Breast epithelium (tissue), 4 donors: ENCODE results near the gene MCM3AP. TPM values are rescaled to one million over a fixed set of nuclear protein-coding genes. Genes with fewer than 3 reads are reported as not detected.

Source experiments
- DNase-seq, 2 donors: peaks; one replicate each; pipeline ENCODE4 v3.0.0-alpha.2; 2019; ENCODE audit warnings: low spot score in 2 of 2
- H3K27ac ChIP-seq, 2 donors: fragments of 200-600 bp; sonication (generic) in 1 of 2; one replicate each; pipeline ENCODE4 v1.5.1; 2016 to 2019; ENCODE audit warnings: mild to moderate bottlenecking in 1 of 2
- H3K27me3 ChIP-seq, 2 donors: fragments of 200-600 bp; sonication (generic) in 1 of 2; one replicate each; pipeline versions ENCODE4 v1.5.1 to v1.6.0; 2017 to 2019; ENCODE audit warnings: control low read depth in 1 of 2, mild to moderate bottlenecking in 1 of 2
- H3K36me3 ChIP-seq: fragments of 200-600 bp; one replicate; pipeline ENCODE4 v1.5.1; 2019
- H3K4me1 ChIP-seq, 2 donors: fragments of 200-600 bp; sonication (generic); one replicate each; pipeline ENCODE4 v1.5.1; 2016 to 2019; ENCODE audit warnings: control low read depth in 1 of 2
- H3K4me3 ChIP-seq, 3 donors: fragments of 200-600 bp; sonication (generic); 1 replicate in 2 of 3; 2 replicates in 1 of 3; pipeline ENCODE4 v1.5.1; 2016 to 2019; ENCODE audit warnings: mild to moderate bottlenecking in 3 of 3, moderate library complexity in 2 of 3
- H3K9me3 ChIP-seq, 2 donors: fragments of 200-600 bp; sonication (generic) in 1 of 2; one replicate each; pipeline ENCODE4 v1.5.1; 2016 to 2019; ENCODE audit warnings: control low read depth in 1 of 2
- POLR2A ChIP-seq: fragments of 450-650 bp; IDR thresholded peaks from one replicate; pipeline ENCODE4 v1.6.1; 2016; ENCODE audit warnings: antibody characterized with exemption, mild to moderate bottlenecking, moderate library complexity
- POLR2AphosphoS5 ChIP-seq, 3 donors: sonication (generic); formaldehyde crosslinking; IDR thresholded peaks; one replicate each; pipeline ENCODE4 v1.6.1; 2017; ENCODE audit warnings: antibody characterized with exemption in 3 of 3
- intact Hi-C: fragments of 100-400 bp; cut with DNase I; formaldehyde crosslinking; loops from one replicate; pipeline ENCODE4 v1.15.1; 2023; ENCODE audit warnings: low total_unique reads
- total RNA-seq, 3 donors: library from RNA; depleted of rRNA; stranded (reverse); fragments of >200 nt; gene quantifications; one replicate each; pipeline ENCODE4 v1.1.0, GENCODE V29; 2016
- TF ChIP-seq, protein P1 (sequence below), 3 donors: fragments of 450-650 bp; IDR thresholded peaks; one replicate each; pipeline ENCODE4 v1.5.1; 2016 to 2017; ENCODE audit warnings: antibody characterized with exemption in 3 of 3, mild to moderate bottlenecking in 3 of 3, moderate library complexity in 3 of 3

Gene MCM3AP
- total RNA-seq, 3 donors from 2014 or later = 91.5 to 100.0 (median 99.2) TPM

GRCh38 chr21:46265736-46266525 lies 19.5 kb downstream of the MCM3AP start:
- Histone ChIP-seq H3K9me3 (no peaks in the 10 kb centered on the region), H3K4me3 (no peak overlapping the region), H3K27me3 (no peaks in the 10 kb centered on the region), H3K27ac (no peak overlapping the region), H3K4me1 (no peaks in the 10 kb centered on the region), H3K36me3 (peaks cover 20% of the 10 kb centered on the region)
- no peak for TF ChIP-seq POLR2AphosphoS5 (IDR thresholded peaks at IDR 0.05)
- TF ChIP-seq, protein P1, sequence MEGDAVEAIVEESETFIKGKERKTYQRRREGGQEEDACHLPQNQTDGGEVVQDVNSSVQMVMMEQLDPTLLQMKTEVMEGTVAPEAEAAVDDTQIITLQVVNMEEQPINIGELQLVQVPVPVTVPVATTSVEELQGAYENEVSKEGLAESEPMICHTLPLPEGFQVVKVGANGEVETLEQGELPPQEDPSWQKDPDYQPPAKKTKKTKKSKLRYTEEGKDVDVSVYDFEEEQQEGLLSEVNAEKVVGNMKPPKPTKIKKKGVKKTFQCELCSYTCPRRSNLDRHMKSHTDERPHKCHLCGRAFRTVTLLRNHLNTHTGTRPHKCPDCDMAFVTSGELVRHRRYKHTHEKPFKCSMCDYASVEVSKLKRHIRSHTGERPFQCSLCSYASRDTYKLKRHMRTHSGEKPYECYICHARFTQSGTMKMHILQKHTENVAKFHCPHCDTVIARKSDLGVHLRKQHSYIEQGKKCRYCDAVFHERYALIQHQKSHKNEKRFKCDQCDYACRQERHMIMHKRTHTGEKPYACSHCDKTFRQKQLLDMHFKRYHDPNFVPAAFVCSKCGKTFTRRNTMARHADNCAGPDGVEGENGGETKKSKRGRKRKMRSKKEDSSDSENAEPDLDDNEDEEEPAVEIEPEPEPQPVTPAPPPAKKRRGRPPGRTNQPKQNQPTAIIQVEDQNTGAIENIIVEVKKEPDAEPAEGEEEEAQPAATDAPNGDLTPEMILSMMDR (IDR thresholded peaks at IDR 0.05) = no peak
- TF ChIP-seq POLR2A = no peak
- no peak for DNase-seq
- intact Hi-C loops = no loop called here

GRCh38 chr21:46264690-46265144 lies 20.7 kb downstream of the MCM3AP start:
- intact Hi-C loops = no loop called here
- no peak overlapping the region for H3K27ac ChIP-seq
- H3K4me1 ChIP-seq = no peaks in the 10 kb centered on the region
- H3K36me3 ChIP-seq = peaks cover 15% of the 10 kb centered on the region
- DNase-seq = no peak
- no peaks in the 10 kb centered on the region for H3K9me3 ChIP-seq
- H3K27me3 ChIP-seq = no peaks in the 10 kb centered on the region
- TF ChIP-seq, protein P1 (IDR thresholded peaks at IDR 0.05) = no peak
- TF ChIP-seq POLR2A = no peak
- TF ChIP-seq POLR2AphosphoS5 (IDR thresholded peaks at IDR 0.05) = no peak
- H3K4me3 ChIP-seq = no peak overlapping the region

DNA sequence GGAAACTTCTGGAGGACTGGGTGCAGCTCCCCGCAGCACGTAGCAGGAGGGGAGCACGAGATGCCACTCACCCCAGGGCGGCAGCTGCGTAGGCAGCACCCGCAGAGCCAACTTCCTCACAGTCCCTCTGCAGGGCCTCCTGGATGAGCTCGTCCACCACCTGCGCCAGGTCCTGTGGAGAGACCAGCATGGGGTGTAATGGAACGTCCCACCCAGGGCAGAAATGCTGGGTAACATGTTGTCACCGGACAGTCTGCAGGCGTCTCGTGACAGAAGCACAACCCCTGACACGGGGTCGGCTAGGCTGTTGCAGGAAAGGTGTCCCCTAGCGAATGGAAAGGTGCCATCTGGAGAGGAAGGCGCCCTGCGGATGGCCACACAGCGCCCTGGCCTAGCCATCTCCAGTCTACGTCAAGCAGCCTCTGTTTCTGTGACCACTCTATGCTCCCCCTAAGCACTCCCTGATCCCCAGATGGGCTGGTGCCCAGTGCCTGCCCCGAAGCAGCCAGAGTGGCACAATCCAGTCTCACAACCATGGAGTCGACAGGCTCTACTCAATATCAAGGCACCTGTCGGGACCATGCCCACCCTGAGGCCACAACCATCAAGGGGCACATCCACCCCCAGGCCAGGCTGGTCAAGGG lies 21.2 kb downstream of the MCM3AP start:
- Histone ChIP-seq H3K36me3 (peaks cover 10% of the 10 kb centered on the region), H3K27me3 (no peaks in the 10 kb centered on the region), H3K9me3 (no peaks in the 10 kb centered on the region), H3K27ac (no peak overlapping the region), H3K4me1 (no peaks in the 10 kb centered on the region), H3K4me3 (no peak overlapping the region)
- intact Hi-C loops = no loop called here
- TF ChIP-seq POLR2A = no peak
- DNase-seq = no peak

DNA sequence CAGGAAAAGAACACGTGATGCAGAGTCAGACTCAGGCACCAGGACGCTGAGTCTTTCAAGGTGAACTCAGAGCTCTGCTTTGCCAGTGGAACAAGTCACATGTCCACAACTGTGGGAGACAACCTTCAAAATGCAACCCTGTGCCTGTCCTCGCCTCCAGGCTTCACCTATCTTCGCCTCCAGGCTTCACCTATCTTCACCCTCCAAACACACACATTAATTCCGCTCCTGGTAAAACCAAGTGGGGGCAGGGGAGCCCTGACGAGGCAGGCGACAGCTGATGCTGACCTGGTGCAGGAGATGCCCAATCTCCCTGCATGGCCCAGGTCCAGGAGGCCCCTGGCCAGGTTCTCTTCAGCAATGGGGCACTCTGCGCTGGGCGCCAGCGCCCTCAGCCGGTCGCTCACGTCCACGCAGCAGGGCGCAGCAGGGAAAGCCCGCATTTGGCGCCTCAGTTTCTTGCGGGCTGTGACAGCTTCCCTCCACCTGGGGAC lies 28.9 kb downstream of the MCM3AP start:
- Histone ChIP-seq H3K36me3 (peaks cover 24% of the 10 kb centered on the region), H3K4me3 (no peak overlapping the region)
- no peak for DNase-seq

GRCh38 chr21:46255758-46256337 lies 29.6 kb downstream of the MCM3AP start:
- peaks cover 20% of the 10 kb centered on the region for H3K36me3 ChIP-seq
- no peak overlapping the region for H3K4me3 ChIP-seq
- DNase-seq = no peak
- H3K27ac ChIP-seq = no peak overlapping the region
- intact Hi-C loops = no loop called here
- H3K9me3 ChIP-seq = no peaks in the 10 kb centered on the region
- no peaks in the 10 kb centered on the region for H3K4me1 ChIP-seq
- no peak for TF ChIP-seq POLR2AphosphoS5 (IDR thresholded peaks at IDR 0.05)
- TF ChIP-seq, protein P1 (IDR thresholded peaks at IDR 0.05) = no peak
- TF ChIP-seq POLR2A = no peak
- H3K27me3 ChIP-seq = no peaks in the 10 kb centered on the region

More for the DNA sequence above, 28.9 kb downstream of the MCM3AP start:
- no peaks in the 10 kb centered on the region for H3K9me3 ChIP-seq
- no peaks in the 10 kb centered on the region for H3K4me1 ChIP-seq
- H3K27ac ChIP-seq = no peak overlapping the region
- intact Hi-C loops = no loop called here
- TF ChIP-seq POLR2AphosphoS5 (IDR thresholded peaks at IDR 0.05) (no peak), POLR2A (no peak)
- H3K27me3 ChIP-seq = no peaks in the 10 kb centered on the region

- Histone ChIP-seq H3K27me3 (no peaks in the 10 kb centered on the region), H3K27ac (no peak overlapping the region), H3K36me3 (peaks cover 20% of the 10 kb centered on the region), H3K4me1 (no peaks in the 10 kb centered on the region), H3K4me3 (no peak overlapping the region), H3K9me3 (no peaks in the 10 kb centered on the region)
- intact Hi-C loops = no loop called here
- TF ChIP-seq POLR2AphosphoS5 (IDR thresholded peaks at IDR 0.05) = no peak
- TF ChIP-seq, protein P1 (IDR thresholded peaks at IDR 0.05) = no peak
- no peak for TF ChIP-seq POLR2A
- no peak for DNase-seq
Measured at GRCh38 chr21:46255166-46255565, 30.2 kb downstream of the MCM3AP start.
